HepG2 (cell line): ENCODE measurements around the gene ARHGAP26. TPM values are rescaled to one million over a fixed set of nuclear protein-coding genes. Genes with fewer than 3 reads are reported as not detected.

Source experiments
- ATAC-seq: fragments of 200-7000 bp; cut with Tn5 transposase; 3 replicates; pipeline ENCODE4 v1.9.1; 2020; ENCODE audit warnings: mild to moderate bottlenecking, moderate library complexity
- BruUV-seq: library from RNA; stranded (reverse); fragments of 400-500 nt; replicated peaks from 2 replicates; lab custom pipeline; 2021; lab: Mats Ljungman, UMichigan
- CTCF ChIA-PET: fragments of 300-600 bp; formaldehyde crosslinking; extraction: SDS; loops from one replicate; lab custom pipeline; 2021; ENCODE audit warnings: low total read pairs, inconsistent platforms, low intra/inter-chr PET ratio; lab: Yijun Ruan, JAX
- POLR2A ChIA-PET: fragments of 350-600 bp; sonication (Branson Sonifier 250); formaldehyde crosslinking; loops from one replicate; lab custom pipeline; 2020; ENCODE audit warnings: antibody characterized with exemption, inconsistent platforms; lab: Yijun Ruan, JAX
- DNase-seq: peaks from one replicate; pipeline ENCODE4 v3.0.0-alpha.2; 2015; ENCODE audit warnings: low spot score
- FAIRE-seq: peaks from 3 replicates; lab custom pipeline; 2011; peaks lifted over from hg19 to GRCh38; lab: Jason Lieb, UNC
- H2AFZ ChIP-seq: one replicate; pipeline ENCODE4 v1.6.1; 2011; ENCODE audit warnings: low read length, inconsistent platforms
- H3K27ac ChIP-seq: fragments of 300-600 bp; 3 replicates; pipeline ENCODE4 v1.8.0; 2011; ENCODE audit warnings: mixed run types, mild to moderate bottlenecking, mixed read lengths, low read length, inconsistent platforms; ENCODE audit not compliant: insufficient read depth; ENCODE audit errors: extremely low read length
- H3K27me3 ChIP-seq, 2 experiments: fragments of 200-600 bp in 1 of 2; 2 replicates in 1 of 2; 3 replicates in 1 of 2; pipeline versions ENCODE4 v1.6.0 to v1.8.0; 2011; ENCODE audit warnings: low read length in 2 of 2, mild to moderate bottlenecking in 2 of 2, moderate library complexity in 2 of 2, inconsistent platforms in 1 of 2; ENCODE audit not compliant: insufficient read depth in 2 of 2, control insufficient read depth in 1 of 2
- H3K36me3 ChIP-seq, 2 experiments: fragments of 200-600 bp in 1 of 2; replicated peaks in 1 of 2; 2 replicates in 1 of 2; 3 replicates in 1 of 2; pipeline versions ENCODE4 v1.5.1 to v1.8.0; 2011; ENCODE audit warnings: low read length in 2 of 2, inconsistent platforms in 1 of 2; ENCODE audit not compliant: insufficient read depth in 2 of 2, control insufficient read depth in 1 of 2
- H3K4me1 ChIP-seq: 2 replicates; pipeline ENCODE4 v1.5.1; 2012; ENCODE audit warnings: low read length, inconsistent platforms; ENCODE audit not compliant: insufficient read depth
- H3K4me2 ChIP-seq: 2 replicates; pipeline ENCODE4 v1.6.0; 2011; ENCODE audit warnings: low read depth, low read length, inconsistent platforms
- H3K4me3 ChIP-seq, 3 experiments: fragments of 200-600 bp in 1 of 3; sonication (generic), shearing (Covaris generic) in 1 of 3; replicated peaks in 1 of 3; 2 replicates each; pipeline ENCODE4 v1.5.1; 2011 to 2016; ENCODE audit warnings: low read length in 3 of 3, inconsistent platforms in 2 of 3, low read depth in 2 of 3, mild to moderate bottlenecking in 2 of 3, control low read depth in 1 of 3, mixed read lengths in 1 of 3; ENCODE audit not compliant: insufficient read depth in 1 of 3
- H3K79me2 ChIP-seq: one replicate; pipeline ENCODE4 v1.6.1; 2011; ENCODE audit warnings: low read length, inconsistent platforms; ENCODE audit not compliant: insufficient read depth
- H3K9ac ChIP-seq: 2 replicates; pipeline ENCODE4 v1.6.0; 2011; ENCODE audit warnings: mild to moderate bottlenecking, low read depth, low read length, inconsistent platforms; ENCODE audit not compliant: insufficient read depth
- H3K9me3 ChIP-seq: 2 replicates; pipeline ENCODE4 v1.5.1; 2012; ENCODE audit warnings: mild to moderate bottlenecking, low read length
- H4K20me1 ChIP-seq: 2 replicates; pipeline ENCODE4 v1.6.0; 2011; ENCODE audit warnings: inconsistent platforms, mild to moderate bottlenecking, low read length, moderate library complexity; ENCODE audit not compliant: insufficient read depth
- ATF2 ChIP-seq: sonication (generic); formaldehyde crosslinking; IDR thresholded peaks from 2 replicates; pipeline ENCODE4 v1.4.0; 2020; ENCODE audit warnings: missing genetic modification reagents
- LRRFIP1 ChIP-seq: sonication (generic); formaldehyde crosslinking; conservative IDR thresholded peaks from 2 replicates; pipeline ENCODE4 v1.4.0; 2020; ENCODE audit warnings: missing genetic modification reagents
- SMYD3 ChIP-seq: sonication (generic); formaldehyde crosslinking; IDR thresholded peaks from 2 replicates; pipeline ENCODE4 v1.8.1; 2023; ENCODE audit warnings: mild to moderate bottlenecking, missing genetic modification reagents
- TFDP2 ChIP-seq: sonication (generic); formaldehyde crosslinking; IDR thresholded peaks from 2 replicates; pipeline ENCODE4 v1.4.0; 2020; ENCODE audit warnings: missing genetic modification reagents
- ZNF577 ChIP-seq: sonication (generic); formaldehyde crosslinking; IDR thresholded peaks from 2 replicates; pipeline ENCODE4 v1.4.0; 2020; ENCODE audit warnings: mild to moderate bottlenecking, low read depth, missing genetic modification reagents, borderline replicate concordance
- ZNF709 ChIP-seq: sonication (generic); formaldehyde crosslinking; IDR thresholded peaks from 2 replicates; pipeline ENCODE4 v1.5.0; 2020; ENCODE audit warnings: mild to moderate bottlenecking, missing genetic modification reagents
- WGBS: methylation state at CpG from one replicate; pipeline ENCODE4 v1.1.6; 2017; ENCODE audit warnings: low lambda C conversion rate; 5-methylcytosine and 5-hydroxymethylcytosine counted together
- in situ Hi-C: cut with HindIII; loops from 2 replicates; pipeline ENCODE4 v1.10.0; 2017; ENCODE audit warnings: low pct_unique_long_range_greater_than_20kb; ENCODE audit not compliant: extremely low pct_ligation_motif_present
- intact Hi-C: fragments of 100-400 bp; cut with micrococcal nuclease; formaldehyde crosslinking; loops from one replicate; pipeline ENCODE4 v1.10.0; 2022; ENCODE audit not compliant: unreplicated experiment
- polyA plus RNA-seq, 8 experiments: library from polyadenylated mRNA; depleted of rRNA in 3 of 8; stranded (reverse) in 7 of 8; unstranded in 1 of 8; fragments of >200 nt; fragmentation: Illumina TruSeq in 4 of 8; extraction: Trizol in 4 of 8; gene quantifications; 2 replicates each; pipeline versions ENCODE4 v1.2.1 to v1.2.3, GENCODE V29; 2011 to 2016; ENCODE audit warnings: low read depth in 4 of 8, missing spikeins in 1 of 8, mixed read lengths in 1 of 8; ENCODE audit not compliant: insufficient read depth in 1 of 8
- total RNA-seq, 5 experiments: library from RNA; depleted of rRNA; stranded (reverse); fragments of >200 nt; fragmentation: Illumina TruSeq; extraction: Trizol; gene quantifications; 2 replicates each; pipeline ENCODE4 v1.2.3, GENCODE V29; 2016; ENCODE audit warnings: low read depth in 1 of 5

ARHGAP26 gene
- total and polyA plus RNA-seq, 2 of the 13 experiments (the other 11 are each of a cell fraction or from before 2014, with no cell fraction given): 9.6 to 18.2 TPM

GRCh38 chr5:142883025-142883424 lies 112.8 kb downstream of the ARHGAP26 start:
- no peak overlapping the region for H3K27ac ChIP-seq
- intact Hi-C loops: no loop called here
- no TSS peak for BruUV-seq
- H3K27me3 ChIP-seq: no peaks in the 10 kb centered on the region
- no peak overlapping the region for H2AFZ ChIP-seq
- ChIA-PET CTCF (no interaction called here), POLR2A (no interaction called here)
- FAIRE-seq (no peak), DNase-seq (no peak), ATAC-seq (no peak)
- no peaks in the 10 kb centered on the region for H3K79me2 ChIP-seq
- peaks cover 5 to 34% of the 10 kb centered on the region in 2 experiments for H3K36me3 ChIP-seq
- in situ Hi-C loops: loop anchor here (5.0 kb wide), 1 partner anchor 136 kb away; no protein-coding TSS in a partner anchor
- TF ChIP-seq ATF2 (CRISPR knock-in tag): no peak
- no peak for TF ChIP-seq TFDP2 (CRISPR knock-in tag)
- TF ChIP-seq ZNF577 (CRISPR knock-in tag): no peak
- no peak for TF ChIP-seq LRRFIP1 (CRISPR knock-in tag)
- no peak for TF ChIP-seq SMYD3 (CRISPR knock-in tag)
- TF ChIP-seq ZNF709 (CRISPR knock-in tag): no peak
- H3K4me3 ChIP-seq: no peak overlapping the region
- H4K20me1 ChIP-seq: no peaks in the 10 kb centered on the region
- WGBS: 86% methylated on average over 2 of the region's 2 CpGs
- H3K4me2 ChIP-seq: no peak overlapping the region
- no peak overlapping the region for H3K9ac ChIP-seq
- no peaks in the 10 kb centered on the region for H3K9me3 ChIP-seq
- 0 out of 2 replicates have a peak, but pooled peaks cover 7% of the 10 kb centered on the region for H3K4me1 ChIP-seq
